Measurements from ENCODE around the gene SLC10A1.

Gene SLC10A1

DNA sequence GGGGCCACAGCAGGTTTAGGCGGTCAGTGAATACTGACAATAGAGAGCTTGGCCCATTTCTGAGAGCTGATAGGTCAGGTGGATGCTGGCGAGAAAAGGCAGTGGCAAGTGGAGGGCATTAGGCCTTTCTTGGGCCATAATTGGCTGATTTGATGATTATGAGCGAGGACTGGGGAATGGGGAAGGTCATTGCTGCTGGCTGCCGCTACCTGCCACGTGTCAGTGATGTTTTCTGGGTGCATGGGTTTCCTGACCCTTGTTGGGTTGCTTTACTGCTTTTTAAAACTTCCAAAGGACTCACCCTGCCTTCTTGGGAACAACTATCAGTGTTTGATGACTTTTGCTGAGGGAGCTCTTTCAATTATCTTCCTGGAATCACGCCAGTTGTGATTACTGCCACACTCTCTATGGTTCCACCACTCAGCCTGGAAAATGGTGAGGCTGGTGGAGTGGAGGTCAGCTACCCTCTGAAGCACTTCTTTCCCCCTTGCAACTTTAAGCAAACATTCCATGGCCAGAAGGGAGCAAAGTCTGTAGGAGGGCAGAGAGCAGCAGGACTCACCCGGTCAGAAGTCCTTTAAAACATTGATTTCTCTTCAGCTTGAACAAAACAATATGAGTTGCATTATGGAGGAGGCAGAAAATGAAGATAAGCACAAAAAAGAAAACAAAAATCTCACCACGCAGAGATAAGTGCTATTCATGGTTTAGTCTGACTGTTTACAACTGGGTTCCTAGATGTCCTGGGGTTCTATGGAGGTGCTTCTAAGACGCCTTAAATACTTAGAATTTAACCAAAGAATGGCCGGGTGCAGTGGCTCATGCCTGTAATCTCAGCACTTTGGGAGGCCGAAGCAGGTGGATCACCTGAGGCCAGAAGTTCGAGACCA, 12.1 kb upstream of the SLC10A1 start:
- Histone ChIP-seq H3K27me3 (replicated peaks; ENCODE audit: control insufficient read depth, insufficient read depth, low read length) (peaks cover 11% of the 10 kb centered on the region), H3K4me3 (ENCODE audit: low read length) (no peak overlapping the region), H3K9me3 (ENCODE audit: control insufficient read depth, low read length) (no peaks in the 10 kb centered on the region), H3K4me1 (ENCODE audit: control insufficient read depth, insufficient read depth, low read length) (no peaks in the 10 kb centered on the region), H3K36me3 (ENCODE audit: control insufficient read depth, insufficient read depth, low read length, severe bottlenecking) (no peaks in the 10 kb centered on the region), H3K9ac (ENCODE audit: low read length) (no peak overlapping the region)
- no peak for DNase-seq (ENCODE audit: low read depth)

DNA sequence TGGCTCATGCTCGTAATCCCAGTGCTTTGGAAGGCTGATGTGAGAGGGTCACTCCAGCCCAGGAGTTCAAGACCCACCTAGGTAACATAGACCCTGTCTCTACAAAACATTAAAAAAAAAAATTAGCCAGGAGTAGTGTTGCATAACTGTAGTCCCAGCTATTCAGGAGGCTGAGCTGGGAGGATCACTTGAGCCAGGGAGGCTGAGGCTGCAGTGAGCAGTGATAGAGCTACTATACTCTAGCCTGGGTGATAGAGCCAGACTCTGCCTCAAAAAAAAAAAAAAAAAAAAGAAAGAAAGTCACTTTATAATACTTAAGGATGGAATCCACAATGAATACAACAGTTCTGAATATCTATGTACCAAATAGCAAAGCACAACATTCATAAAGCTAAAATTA, 10.2 kb upstream of the SLC10A1 start:
- Histone ChIP-seq H3K9me3 (ENCODE audit: control insufficient read depth, low read length) (no peaks in the 10 kb centered on the region), H3K4me1 (ENCODE audit: control insufficient read depth, insufficient read depth, low read length) (no peaks in the 10 kb centered on the region), H3K27me3 (replicated peaks; ENCODE audit: control insufficient read depth, insufficient read depth, low read length) (peaks cover 8% of the 10 kb centered on the region), H3K36me3 (ENCODE audit: control insufficient read depth, insufficient read depth, low read length, severe bottlenecking) (no peaks in the 10 kb centered on the region), H3K4me3 (ENCODE audit: low read length) (no peak overlapping the region), H3K9ac (ENCODE audit: low read length) (no peak overlapping the region)
- no peak for DNase-seq (ENCODE audit: low read depth)

DNA sequence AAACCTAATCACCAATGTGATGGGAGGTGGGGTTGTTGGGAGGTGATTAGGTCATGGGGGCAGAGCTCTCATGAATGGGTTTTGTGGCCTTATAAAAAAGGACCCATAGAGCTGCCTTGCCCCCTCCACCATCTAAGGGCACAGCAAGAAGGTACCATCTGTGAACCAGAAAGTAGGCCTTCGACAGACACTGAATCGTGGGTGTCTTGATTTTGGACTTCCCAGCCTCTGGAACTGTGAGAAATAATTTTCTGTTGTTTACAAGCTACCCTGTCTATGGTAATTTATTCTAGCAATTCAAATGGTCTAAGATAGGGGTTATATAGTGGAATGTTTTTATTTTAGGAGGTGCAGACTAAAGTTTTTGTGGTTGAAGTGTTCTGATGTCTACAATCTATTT, 7.9 kb upstream of the SLC10A1 start:
- no peak overlapping the region for H3K4me3 ChIP-seq (ENCODE audit: low read length)
- H3K27me3 ChIP-seq (replicated peaks; ENCODE audit: control insufficient read depth, insufficient read depth, low read length) = peaks cover 4% of the 10 kb centered on the region
- H3K9me3 ChIP-seq (ENCODE audit: control insufficient read depth, low read length) = peaks cover 7% of the 10 kb centered on the region
- no peaks in the 10 kb centered on the region for H3K4me1 ChIP-seq (ENCODE audit: control insufficient read depth, insufficient read depth, low read length)
- DNase-seq (ENCODE audit: low read depth) = no peak
- no peak overlapping the region for H3K9ac ChIP-seq (ENCODE audit: low read length)
- no peaks in the 10 kb centered on the region for H3K36me3 ChIP-seq (ENCODE audit: control insufficient read depth, insufficient read depth, low read length, severe bottlenecking)

DNA sequence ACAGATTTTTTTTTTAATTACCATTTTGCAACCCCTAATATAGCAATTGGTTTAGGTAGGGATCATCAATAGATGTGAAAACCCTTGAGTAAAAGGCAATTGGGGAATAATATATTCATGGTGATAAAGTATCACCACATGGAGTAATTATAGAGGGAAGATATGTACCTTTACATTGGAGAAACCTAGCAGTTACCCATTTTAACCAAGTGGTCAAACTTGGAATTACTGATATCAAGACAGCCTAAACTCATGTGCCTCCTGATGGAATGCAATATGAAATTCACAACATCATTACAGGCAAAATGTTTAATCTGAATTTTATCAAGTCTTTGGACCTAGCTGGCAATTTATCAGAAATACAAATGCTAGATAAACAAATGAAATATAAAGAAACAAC, 6.7 kb upstream of the SLC10A1 start:
- H3K9me3 ChIP-seq (ENCODE audit: control insufficient read depth, low read length) = peaks cover 7% of the 10 kb centered on the region
- no peak overlapping the region for H3K4me3 ChIP-seq (ENCODE audit: low read length)
- no peaks in the 10 kb centered on the region for H3K36me3 ChIP-seq (ENCODE audit: control insufficient read depth, insufficient read depth, low read length, severe bottlenecking)
- H3K9ac ChIP-seq (ENCODE audit: low read length) = no peak overlapping the region
- DNase-seq (ENCODE audit: low read depth) = no peak
- peaks cover 4% of the 10 kb centered on the region for H3K27me3 ChIP-seq (replicated peaks; ENCODE audit: control insufficient read depth, insufficient read depth, low read length)
- H3K4me1 ChIP-seq (ENCODE audit: control insufficient read depth, insufficient read depth, low read length) = no peaks in the 10 kb centered on the region

DNA sequence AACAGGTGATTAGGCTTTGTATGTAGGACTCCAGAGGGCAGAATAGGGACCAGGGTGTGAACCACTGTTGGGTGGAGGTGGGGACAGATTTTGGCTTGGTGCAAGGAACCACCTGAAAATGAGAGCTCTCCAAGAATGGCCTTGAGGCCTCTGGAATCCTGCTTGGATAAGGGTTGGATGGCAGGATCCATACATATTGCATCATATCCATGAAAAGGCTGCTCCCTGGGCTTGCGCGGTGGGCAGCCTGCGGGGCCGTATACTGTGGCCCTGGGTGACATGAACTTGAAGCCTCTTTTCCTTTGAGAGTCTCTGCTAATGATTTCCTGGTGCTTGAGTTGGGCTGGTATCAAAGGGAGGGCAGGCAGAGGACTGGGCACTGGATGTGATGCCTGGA, 1.3 kb upstream of the SLC10A1 start:
- Histone ChIP-seq H3K4me1 (ENCODE audit: control insufficient read depth, insufficient read depth, low read length) (peaks cover 15% of the 10 kb centered on the region), H3K9me3 (ENCODE audit: control insufficient read depth, low read length) (peaks cover 7% of the 10 kb centered on the region), H3K9ac (ENCODE audit: low read length) (no peak overlapping the region), H3K36me3 (ENCODE audit: control insufficient read depth, insufficient read depth, low read length, severe bottlenecking) (no peaks in the 10 kb centered on the region), H3K27me3 (replicated peaks; ENCODE audit: control insufficient read depth, insufficient read depth, low read length) (peaks cover 11% of the 10 kb centered on the region), H3K4me3 (ENCODE audit: low read length) (no peak overlapping the region)
- no peak for DNase-seq (ENCODE audit: low read depth)

DNA sequence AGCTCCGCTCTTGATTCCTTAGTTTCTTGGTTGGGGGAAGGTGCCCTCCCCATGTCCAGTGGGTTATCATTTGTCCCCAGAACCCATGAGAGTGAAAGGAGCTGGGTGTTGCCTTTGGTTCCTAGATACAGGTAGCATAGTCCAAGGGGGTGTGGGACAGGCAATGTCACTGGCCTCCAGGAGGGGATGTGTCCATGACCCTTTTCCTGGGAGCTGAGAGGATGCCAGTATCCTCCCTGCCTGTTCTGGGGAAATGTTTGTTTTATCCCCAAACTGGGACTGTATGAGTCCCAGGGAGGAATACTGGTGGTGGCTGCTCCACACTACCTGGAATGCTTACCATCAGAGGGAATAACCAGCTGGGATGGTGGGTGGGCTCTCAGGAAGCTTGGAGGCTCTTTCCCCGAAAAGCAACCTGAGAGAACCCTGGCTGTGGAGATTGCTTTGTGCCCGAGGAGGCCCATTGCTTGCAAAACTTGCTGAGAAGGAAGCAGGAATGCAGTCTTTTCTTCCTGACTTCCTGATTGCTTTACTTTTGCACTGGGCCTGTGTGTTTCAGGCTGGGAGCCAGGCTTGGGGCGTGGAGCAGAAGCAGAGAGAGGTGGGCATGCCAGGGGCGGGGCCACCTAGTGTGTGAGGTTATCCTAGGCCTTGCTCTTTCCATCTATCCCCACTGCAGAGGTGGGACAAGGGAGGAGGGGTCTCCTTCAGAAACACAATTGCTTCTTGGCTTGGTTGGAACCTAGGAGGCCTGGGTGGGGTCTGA, 715 bp upstream of the SLC10A1 start:
- no peak overlapping the region for H3K9ac ChIP-seq (ENCODE audit: low read length)
- no peaks in the 10 kb centered on the region for H3K36me3 ChIP-seq (ENCODE audit: control insufficient read depth, insufficient read depth, low read length, severe bottlenecking)
- peaks cover 9% of the 10 kb centered on the region for H3K27me3 ChIP-seq (replicated peaks; ENCODE audit: control insufficient read depth, insufficient read depth, low read length)
- peaks cover 7% of the 10 kb centered on the region for H3K9me3 ChIP-seq (ENCODE audit: control insufficient read depth, low read length)
- no peak for DNase-seq (ENCODE audit: low read depth)
- no peak overlapping the region for H3K4me3 ChIP-seq (ENCODE audit: low read length)
- H3K4me1 ChIP-seq (ENCODE audit: control insufficient read depth, insufficient read depth, low read length) = peaks cover 15% of the 10 kb centered on the region

DNA sequence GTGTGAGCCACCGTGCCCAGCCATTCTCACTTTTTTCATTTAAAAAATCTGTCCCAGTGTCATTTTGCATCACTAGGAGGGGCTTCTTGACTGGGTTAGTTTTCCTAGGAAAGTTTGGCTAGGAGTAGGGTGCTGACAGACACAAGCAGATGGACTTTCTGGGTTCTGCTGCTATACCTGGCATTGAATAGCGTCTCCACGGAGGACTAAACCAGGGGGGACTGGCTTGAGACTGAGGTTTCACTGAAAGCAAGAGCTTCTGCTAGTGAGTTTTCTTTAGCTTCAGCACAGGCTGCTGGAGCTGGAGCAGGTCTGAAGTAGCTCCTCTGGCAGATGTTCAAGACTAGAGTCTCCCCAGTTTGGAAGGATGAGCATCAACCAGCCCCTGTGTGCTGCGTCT, 1.4 kb downstream of the SLC10A1 start:
- no peak overlapping the region for H3K9ac ChIP-seq (ENCODE audit: low read length)
- no peak for DNase-seq (ENCODE audit: low read depth)
- H3K27me3 ChIP-seq (replicated peaks; ENCODE audit: control insufficient read depth, insufficient read depth, low read length) = peaks cover 8% of the 10 kb centered on the region
- peaks cover 15% of the 10 kb centered on the region for H3K4me1 ChIP-seq (ENCODE audit: control insufficient read depth, insufficient read depth, low read length)
- H3K36me3 ChIP-seq (ENCODE audit: control insufficient read depth, insufficient read depth, low read length, severe bottlenecking) = no peaks in the 10 kb centered on the region
- no peak overlapping the region for H3K4me3 ChIP-seq (ENCODE audit: low read length)
- H3K9me3 ChIP-seq (ENCODE audit: control insufficient read depth, low read length) = no peaks in the 10 kb centered on the region

DNA sequence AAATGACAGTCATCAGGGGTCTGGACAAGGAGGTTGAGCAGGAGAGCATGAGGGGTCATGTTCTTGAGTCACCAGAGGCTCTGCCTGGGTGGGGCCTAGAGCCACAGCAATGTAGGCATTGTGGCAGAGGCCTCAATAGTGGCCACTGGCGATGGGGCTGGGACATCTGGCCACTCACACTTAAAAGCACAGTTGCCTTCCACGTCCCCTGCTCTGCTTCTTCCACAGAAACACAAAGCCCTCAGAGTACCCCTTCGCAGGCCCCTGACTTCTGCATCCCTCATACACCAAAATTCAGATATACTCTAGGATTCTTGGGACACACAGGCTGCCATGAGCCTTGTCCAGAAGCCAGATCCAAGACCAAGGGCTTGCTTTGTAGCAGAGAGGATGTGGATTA, 2.2 kb downstream of the SLC10A1 start:
- no peak for DNase-seq (ENCODE audit: low read depth)
- Histone ChIP-seq H3K4me3 (ENCODE audit: low read length) (no peak overlapping the region), H3K4me1 (ENCODE audit: control insufficient read depth, insufficient read depth, low read length) (peaks cover 15% of the 10 kb centered on the region), H3K36me3 (ENCODE audit: control insufficient read depth, insufficient read depth, low read length, severe bottlenecking) (no peaks in the 10 kb centered on the region), H3K27me3 (replicated peaks; ENCODE audit: control insufficient read depth, insufficient read depth, low read length) (peaks cover 8% of the 10 kb centered on the region), H3K9me3 (ENCODE audit: control insufficient read depth, low read length) (no peaks in the 10 kb centered on the region), H3K9ac (ENCODE audit: low read length) (no peak overlapping the region)

DNA sequence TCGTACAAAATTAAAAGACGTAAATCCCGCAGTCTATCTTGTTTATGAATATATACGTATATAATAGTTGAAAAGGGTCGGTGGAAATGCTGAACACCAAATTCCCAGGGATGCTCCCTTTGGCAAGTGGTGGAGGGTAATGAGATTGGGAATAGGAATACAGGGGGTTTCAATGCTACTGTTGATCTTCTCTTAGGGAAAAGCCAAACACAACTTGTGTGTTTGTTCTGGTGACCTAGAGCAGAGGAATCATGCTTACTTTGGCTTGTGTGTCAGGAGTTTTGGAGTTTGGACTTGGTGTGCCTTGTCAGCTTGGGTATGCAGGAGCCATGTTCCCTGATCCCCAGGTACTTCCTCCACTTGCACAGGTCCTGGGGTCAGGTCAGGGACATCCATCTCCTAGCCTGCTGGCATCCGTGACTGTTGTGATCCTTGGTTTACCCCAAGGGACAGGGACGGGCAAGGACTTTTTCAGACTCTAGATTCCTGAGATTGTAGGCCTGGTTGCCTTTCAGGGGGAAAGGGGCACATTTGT, 4.1 kb downstream of the SLC10A1 start:
- peaks cover 8% of the 10 kb centered on the region for H3K27me3 ChIP-seq (replicated peaks; ENCODE audit: control insufficient read depth, insufficient read depth, low read length)
- H3K9me3 ChIP-seq (ENCODE audit: control insufficient read depth, low read length) = no peaks in the 10 kb centered on the region
- no peak overlapping the region for H3K4me3 ChIP-seq (ENCODE audit: low read length)
- H3K9ac ChIP-seq (ENCODE audit: low read length) = no peak overlapping the region
- DNase-seq (ENCODE audit: low read depth) = no peak
- peaks cover 13% of the 10 kb centered on the region for H3K4me1 ChIP-seq (ENCODE audit: control insufficient read depth, insufficient read depth, low read length)
- no peaks in the 10 kb centered on the region for H3K36me3 ChIP-seq (ENCODE audit: control insufficient read depth, insufficient read depth, low read length, severe bottlenecking)

DNA sequence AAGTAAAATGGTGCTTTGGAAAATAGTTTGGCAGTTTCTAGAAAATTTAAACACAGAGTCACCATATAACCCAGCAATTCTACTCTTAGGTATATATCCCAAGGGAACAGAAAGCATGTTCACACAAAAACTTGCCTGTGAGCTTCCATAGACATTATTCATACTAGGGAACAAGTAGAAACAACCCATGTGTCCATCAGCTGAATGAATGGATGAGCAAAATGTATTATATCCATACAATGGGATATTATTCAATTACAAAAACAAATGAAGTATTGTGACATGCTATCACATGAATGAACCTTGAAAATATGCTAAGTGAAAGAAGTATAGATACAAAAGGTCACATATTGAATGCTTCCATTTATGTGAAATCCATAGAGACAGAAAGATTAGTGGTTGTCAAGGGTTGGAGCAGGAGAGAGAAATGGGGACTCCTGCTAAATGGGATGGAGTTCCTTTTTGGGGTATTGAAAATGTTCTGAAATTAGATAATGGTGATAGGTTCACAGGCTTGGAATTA, 7.9 kb downstream of the SLC10A1 start:
- Histone ChIP-seq H3K9ac (ENCODE audit: low read length) (no peak overlapping the region), H3K27me3 (replicated peaks; ENCODE audit: control insufficient read depth, insufficient read depth, low read length) (no peaks in the 10 kb centered on the region), H3K4me3 (ENCODE audit: low read length) (no peak overlapping the region)

DNA sequence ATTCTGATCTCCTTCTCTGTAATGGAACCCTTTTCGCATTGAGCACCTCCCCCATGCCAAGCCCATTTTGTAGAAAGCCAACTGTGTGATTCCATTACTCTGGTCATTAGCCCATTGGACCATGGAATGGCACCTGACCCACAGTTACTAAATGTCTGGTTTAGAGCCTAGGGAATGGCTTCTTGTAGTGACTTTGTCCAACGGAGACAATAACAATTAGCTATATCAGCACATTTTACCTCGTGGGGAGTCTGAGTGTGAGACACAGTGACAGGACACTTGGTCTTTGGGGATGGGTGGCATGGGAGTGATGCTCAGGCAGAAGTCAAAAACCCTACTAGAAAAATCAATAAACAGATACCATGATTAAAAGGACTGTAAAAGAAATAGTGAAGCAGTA, 10.4 kb downstream of the SLC10A1 start:
- Histone ChIP-seq H3K4me1 (ENCODE audit: control insufficient read depth, insufficient read depth, low read length) (no peaks in the 10 kb centered on the region), H3K9ac (ENCODE audit: low read length) (no peak overlapping the region)

More for the DNA sequence above, 7.9 kb downstream of the SLC10A1 start:
- DNase-seq (ENCODE audit: low read depth) = no peak
- H3K9me3 ChIP-seq (ENCODE audit: control insufficient read depth, low read length) = no peaks in the 10 kb centered on the region
- H3K4me1 ChIP-seq (ENCODE audit: control insufficient read depth, insufficient read depth, low read length) = no peaks in the 10 kb centered on the region
- H3K36me3 ChIP-seq (ENCODE audit: control insufficient read depth, insufficient read depth, low read length, severe bottlenecking) = no peaks in the 10 kb centered on the region

More for the DNA sequence above, 10.4 kb downstream of the SLC10A1 start:
- no peaks in the 10 kb centered on the region for H3K36me3 ChIP-seq (ENCODE audit: control insufficient read depth, insufficient read depth, low read length, severe bottlenecking)
- H3K27me3 ChIP-seq (replicated peaks; ENCODE audit: control insufficient read depth, insufficient read depth, low read length) = no peaks in the 10 kb centered on the region
- DNase-seq (ENCODE audit: low read depth) = no peak
- H3K9me3 ChIP-seq (ENCODE audit: control insufficient read depth, low read length) = no peaks in the 10 kb centered on the region
- no peak overlapping the region for H3K4me3 ChIP-seq (ENCODE audit: low read length)
